ENCODE results near the gene ITGB7. TPM values are rescaled to one million over a fixed set of nuclear protein-coding genes. Genes with fewer than 3 reads are reported as not detected.

ITGB7 gene
- total RNA-seq, 2 experiments from 2014 or later = 121 to 137 TPM

- no peak for DNase-seq
- intact Hi-C loops (cut with micrococcal nuclease) = no loop called here
- Mint-ChIP-seq H3K9me3 (no peaks in the 10 kb centered on the region), H3K4me1 (ENCODE audit: low read depth) (peaks cover 69% of the 10 kb centered on the region), H3K36me3 (ENCODE audit: low read depth) (peaks cover 2% of the 10 kb centered on the region), H3K4me3 (no peak overlapping the region), H3K27ac (no peak overlapping the region), H3K27me3 (no peaks in the 10 kb centered on the region)
- no peak for ATAC-seq
- ChIA-PET CTCF (interaction anchor here (1.9 kb wide), 1 partner anchor 16 kb away, joined by 4 read pairs; no protein-coding TSS in a partner anchor), POLR2A (interaction anchor here (1.3 kb wide), 1 partner anchor 24 kb away, joined by 5 read pairs; a partner anchor contains a TSS)
- no peak for TF ChIP-seq CTCF (IDR thresholded peaks at IDR 0.05)
Observed at GRCh38 chr12:53227836-53228235, 20.8 kb upstream of the ITGB7 start.

- no peak overlapping the region for H3K27ac Mint-ChIP-seq
- DNase-seq (no peak), ATAC-seq (no peak)
- H3K9me3 Mint-ChIP-seq = no peaks in the 10 kb centered on the region
- no peak for TF ChIP-seq CTCF (IDR thresholded peaks at IDR 0.05)
- H3K36me3 Mint-ChIP-seq (ENCODE audit: low read depth) = peaks cover 2% of the 10 kb centered on the region
- H3K4me3 Mint-ChIP-seq = no peak overlapping the region
- no peaks in the 10 kb centered on the region for H3K27me3 Mint-ChIP-seq
- POLR2A ChIA-PET = interaction anchor here (1.2 to 1.3 kb wide), 2 partner anchors 10 to 24 kb away, joined by 3 to 5 read pairs; a partner anchor contains a TSS
- CTCF ChIA-PET = interaction anchor here (1.9 kb wide), 1 partner anchor 15 kb away, joined by 4 read pairs; no protein-coding TSS in a partner anchor
- peaks cover 69% of the 10 kb centered on the region for H3K4me1 Mint-ChIP-seq (ENCODE audit: low read depth)
- intact Hi-C loops (cut with micrococcal nuclease) = no loop called here
Observed at GRCh38 chr12:53227341-53227740, 20.3 kb upstream of the ITGB7 start.

GRCh38 chr12:53226815-53227214 lies 19.8 kb upstream of the ITGB7 start:
- Mint-ChIP-seq H3K27me3 (no peaks in the 10 kb centered on the region), H3K4me3 (no peak overlapping the region), H3K9me3 (no peaks in the 10 kb centered on the region), H3K36me3 (ENCODE audit: low read depth) (peaks cover 2% of the 10 kb centered on the region), H3K4me1 (ENCODE audit: low read depth) (peaks cover 72% of the 10 kb centered on the region), H3K27ac (no peak overlapping the region)
- ATAC-seq = no peak
- intact Hi-C loops (cut with micrococcal nuclease) = no loop called here
- TF ChIP-seq CTCF (IDR thresholded peaks at IDR 0.05) = no peak
- DNase-seq = no peak
- POLR2A ChIA-PET = interaction anchor here (1.2 to 1.3 kb wide), 3 partner anchors 9 to 25 kb away, joined by 3 to 5 read pairs (median 3); a partner anchor contains a TSS
- CTCF ChIA-PET = interaction anchor here (1.9 kb wide), 1 partner anchor 15 kb away, joined by 4 read pairs; no protein-coding TSS in a partner anchor

GRCh38 chr12:53225635-53226424 lies 18.8 kb upstream of the ITGB7 start:
- ATAC-seq (no peak), DNase-seq (no peak)
- CTCF ChIA-PET = interaction anchor here (0.9 to 1.5 kb wide), 3 partner anchors 14 to 37 kb away, joined by 3 read pairs; no protein-coding TSS in a partner anchor
- Mint-ChIP-seq H3K27ac (peak overlapping the region; percentile 83), H3K9me3 (no peaks in the 10 kb centered on the region), H3K4me3 (no peak overlapping the region), H3K4me1 (ENCODE audit: low read depth) (peaks cover 68% of the 10 kb centered on the region), H3K36me3 (ENCODE audit: low read depth) (peaks cover 2% of the 10 kb centered on the region), H3K27me3 (no peaks in the 10 kb centered on the region)
- intact Hi-C loops (cut with micrococcal nuclease) = no loop called here
- no peak for TF ChIP-seq CTCF (IDR thresholded peaks at IDR 0.05)
- POLR2A ChIA-PET = interaction anchor here (1.0 to 1.3 kb wide), 4 partner anchors 8 to 123 kb away, joined by 3 read pairs; no protein-coding TSS in a partner anchor

All from activated CD8-positive, alpha-beta T cell treated with anti-CD3 and anti-CD28 coated beads for 36 hours (primary cell).